SIG-M5 (cell line): ENCODE results near the gene AGO4.
A peak's percentile ranks its signal among the peaks of the same experiment; 100 is the strongest.
"Not testable (repeated sequence)": the region's sequence is repeated elsewhere in the genome, so short reads cannot be mapped to it uniquely, and the experiment has no call there.

Source experiments
- DNase-seq: peaks from one replicate; lab custom pipeline; 2025; lab: John Stamatoyannopoulos, UW

The AGO4 gene

DNA sequence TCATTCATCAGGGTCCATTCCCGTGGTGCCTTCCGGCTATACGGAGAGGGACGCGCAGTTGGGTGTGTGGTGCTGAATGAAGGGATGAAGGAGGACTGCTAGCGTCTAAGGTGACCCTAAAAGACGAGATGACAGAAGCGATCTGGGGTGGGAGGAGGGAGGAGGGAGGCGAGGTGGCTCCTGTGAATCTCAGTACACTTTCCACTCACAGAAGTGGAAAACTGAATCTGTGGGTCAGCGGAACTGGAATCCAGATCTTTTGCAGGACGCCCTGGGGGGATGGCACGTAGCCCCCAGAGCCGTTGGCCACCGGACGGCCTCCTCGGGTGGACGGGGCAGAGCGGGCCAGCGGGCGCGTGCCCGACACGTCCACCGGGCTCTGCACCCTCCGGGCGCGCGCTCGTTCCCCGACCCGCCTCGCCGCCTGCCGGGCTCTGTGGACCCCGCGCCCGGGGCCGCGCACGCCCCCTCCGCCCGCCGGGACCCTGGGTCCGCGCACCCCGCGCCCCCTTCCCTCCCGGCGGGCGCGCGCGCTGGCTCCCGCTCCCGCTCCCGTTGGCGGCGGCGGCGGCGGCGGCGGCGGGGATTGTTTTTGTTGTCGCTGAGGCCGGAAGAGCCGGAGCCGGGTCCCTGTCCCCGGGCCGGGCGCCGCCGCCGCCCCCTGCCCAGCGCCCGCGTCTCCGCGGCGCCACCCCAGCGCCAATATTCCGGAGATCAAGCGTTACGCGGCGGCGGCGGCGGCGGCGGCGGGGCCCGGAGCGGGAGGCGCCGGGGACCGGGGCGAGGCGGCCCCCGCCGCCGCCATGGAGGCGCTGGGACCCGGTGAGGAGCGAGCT lies at the start of gene AGO4:
TSS of gene AGO4 (plus strand) at position 403 of the 836 bp plus-strand sequence. CDS start at position 804, 401 bp downstream.
- DNase-seq = no peak

- DNase-seq = no peak
Measured at GRCh38 chr1:35762141-35762540, 45.7 kb upstream of the AGO4 start.

GRCh38 chr1:35763201-35763600 lies 44.6 kb upstream of the AGO4 start:
- no peak for DNase-seq

GRCh38 chr1:35764283-35764682 lies 43.5 kb upstream of the AGO4 start:
- DNase-seq = no peak

DNA sequence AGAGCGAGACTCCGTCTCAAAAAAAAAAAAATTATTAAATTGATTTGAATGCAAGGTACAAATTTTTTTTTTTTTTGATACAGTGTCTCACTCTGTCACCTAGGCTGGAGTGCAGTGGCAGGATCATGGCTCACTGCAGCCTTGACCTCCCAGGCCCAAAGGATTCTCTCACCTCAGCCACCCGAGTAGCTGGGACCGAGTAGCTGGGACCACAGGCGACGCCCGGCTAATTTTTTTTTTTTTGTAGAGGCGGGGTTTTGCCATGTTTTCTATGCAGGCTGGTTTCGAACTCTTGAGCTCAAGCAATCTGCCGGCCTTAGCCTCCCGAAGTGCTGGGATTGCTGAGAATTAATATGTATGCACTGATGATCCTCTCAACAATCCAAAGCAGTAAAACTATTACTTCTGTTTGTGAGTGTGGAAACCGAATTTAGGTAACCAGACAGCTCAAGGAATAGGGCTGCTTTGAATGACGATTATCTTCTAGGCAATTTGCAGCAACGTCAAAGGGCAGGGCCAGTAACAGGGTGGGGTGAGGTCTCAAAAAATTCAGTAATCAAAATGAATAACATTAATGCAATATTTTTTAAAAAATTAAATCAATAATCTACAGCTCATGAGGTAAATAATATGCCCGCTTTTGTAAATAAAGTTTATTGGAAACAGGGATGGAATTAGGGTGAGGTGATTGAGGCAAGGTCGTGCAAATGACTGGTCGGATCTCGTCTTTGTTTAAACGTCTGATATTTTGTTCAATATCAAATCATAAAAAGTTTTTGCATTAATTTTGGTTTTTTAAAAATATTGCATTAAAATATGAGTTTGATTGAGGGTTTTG lies 39.2 kb upstream of the AGO4 start:
- DNase-seq = no peak

DNA sequence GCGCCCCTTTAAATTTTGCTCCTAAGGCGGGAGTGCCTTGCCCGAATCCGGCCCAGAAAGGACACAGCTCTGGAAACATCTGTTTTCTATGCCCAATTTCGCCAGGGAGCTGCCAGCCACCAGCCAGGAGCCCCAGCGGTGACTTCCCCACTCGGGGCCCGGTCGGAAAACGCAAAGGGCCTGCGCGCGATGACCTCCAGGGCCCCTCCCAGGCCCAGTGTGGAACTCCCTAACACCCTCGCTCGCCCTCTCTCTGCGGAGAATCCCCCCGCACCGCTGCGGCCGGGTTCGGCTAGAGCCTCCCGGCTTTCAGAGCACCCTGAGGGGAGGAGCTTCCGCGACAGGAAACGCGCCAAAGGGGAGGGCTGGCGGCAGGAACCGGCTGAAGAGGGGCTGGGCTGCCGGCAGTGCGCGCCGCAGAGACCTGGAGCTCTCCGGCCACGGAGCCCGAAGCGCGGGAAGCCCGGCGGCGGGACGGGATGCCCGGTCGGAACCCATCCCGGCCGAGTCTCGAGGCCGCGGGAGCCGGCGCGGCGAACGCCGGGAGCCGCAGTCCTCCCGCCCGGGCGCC lies 38.5 kb upstream of the AGO4 start:
- DNase-seq = peak; percentile 22

DNA sequence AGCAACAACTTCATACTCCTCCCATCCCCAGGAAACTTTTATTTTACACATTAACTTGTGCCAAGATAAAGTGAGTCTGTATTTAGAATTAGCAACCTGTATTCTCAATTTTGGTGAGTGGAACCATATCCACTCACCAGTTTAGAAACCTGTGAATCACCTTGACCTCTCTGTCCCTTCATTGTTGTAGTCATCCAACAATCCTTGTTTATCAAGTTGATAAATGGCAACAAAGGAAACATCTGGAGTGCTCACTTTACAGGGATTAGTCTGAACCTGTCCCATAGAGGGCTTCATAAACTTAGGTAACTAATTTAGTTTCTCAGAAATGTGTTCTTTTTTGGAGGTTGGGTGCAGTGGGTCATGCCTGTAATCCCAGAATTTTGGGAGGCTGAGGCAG lies 34.1 kb upstream of the AGO4 start:
- no peak for DNase-seq

GRCh38 chr1:35776172-35776571 lies 31.6 kb upstream of the AGO4 start:
- DNase-seq = not testable (repeated sequence)

DNA sequence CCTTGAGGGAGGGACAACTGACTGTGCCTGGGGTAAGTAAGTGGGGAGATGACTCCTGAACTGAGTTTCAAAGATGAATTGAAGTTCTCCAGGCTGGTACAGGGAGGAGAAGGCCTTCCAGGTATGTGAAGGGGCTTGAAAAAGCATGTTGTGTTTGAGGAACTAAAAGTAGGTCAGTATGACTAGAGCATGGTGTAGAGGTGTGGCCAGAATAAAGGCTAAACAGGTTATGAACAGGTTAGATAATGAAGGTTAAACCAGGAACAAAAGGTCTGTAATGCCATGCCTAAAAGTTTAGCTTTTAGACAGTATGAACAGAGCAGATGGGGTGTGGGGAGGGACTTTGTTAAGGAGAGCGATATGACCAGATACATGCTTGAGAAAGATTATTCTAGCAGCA lies 30.7 kb upstream of the AGO4 start:
- no peak for DNase-seq

DNA sequence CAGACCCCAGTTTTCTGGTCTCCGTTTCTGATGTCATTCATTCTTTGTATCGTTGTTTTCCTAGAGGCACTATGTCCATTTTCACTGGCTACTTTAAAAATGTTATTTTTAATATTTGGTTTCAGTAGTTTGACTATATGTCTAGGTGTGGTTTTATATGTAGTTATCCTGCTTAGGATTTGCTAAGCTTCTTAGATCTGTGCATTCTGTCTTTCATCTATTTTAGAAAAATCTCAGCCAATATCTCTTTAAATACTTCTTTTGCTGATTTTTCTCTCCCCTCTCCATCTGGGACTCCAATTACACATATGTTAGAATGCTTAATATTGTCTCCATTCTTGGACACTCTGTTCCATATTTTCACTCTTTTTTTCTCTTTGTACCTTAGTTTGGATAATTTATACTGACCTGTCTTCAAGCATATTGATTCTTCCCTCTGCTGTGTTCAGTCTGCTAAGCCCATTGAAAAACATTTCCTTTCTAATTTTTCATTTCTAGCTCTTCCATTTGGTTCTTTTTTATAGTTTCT lies 24.7 kb upstream of the AGO4 start:
- DNase-seq = no peak

- DNase-seq = not testable (repeated sequence)
Measured at GRCh38 chr1:35784364-35784763, 23.5 kb upstream of the AGO4 start.

GRCh38 chr1:35788139-35788538 lies 19.7 kb upstream of the AGO4 start:
- no peak for DNase-seq

- no peak for DNase-seq
Measured at GRCh38 chr1:35790670-35791069, 17.1 kb upstream of the AGO4 start.

- DNase-seq = no peak
Measured at GRCh38 chr1:35795295-35795694, 12.5 kb upstream of the AGO4 start.

- no peak for DNase-seq
Measured at GRCh38 chr1:35797380-35797779, 10.4 kb upstream of the AGO4 start.

DNA sequence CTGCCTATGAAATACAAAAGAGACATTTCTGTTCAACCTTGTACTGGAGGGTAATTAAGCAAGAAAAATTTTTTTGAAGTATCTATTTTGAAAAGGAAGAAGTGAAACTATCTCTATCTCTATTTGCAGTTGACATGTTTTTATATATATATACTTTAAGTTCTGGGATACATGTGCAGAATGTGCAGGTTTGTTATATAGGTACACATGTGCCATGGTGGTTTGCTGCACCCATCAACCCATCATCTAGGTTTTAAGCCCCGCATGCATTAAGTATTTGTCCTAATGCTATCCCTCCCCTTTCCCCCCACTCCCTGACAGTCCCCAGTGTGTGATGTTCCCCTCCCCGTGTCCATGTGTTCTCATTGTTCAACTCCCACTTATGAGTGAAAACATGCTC lies 9.8 kb upstream of the AGO4 start:
- DNase-seq = not testable (repeated sequence)

- peak; percentile 76 for DNase-seq
Measured at GRCh38 chr1:35800167-35800887, 7.5 kb upstream of the AGO4 start.

DNA sequence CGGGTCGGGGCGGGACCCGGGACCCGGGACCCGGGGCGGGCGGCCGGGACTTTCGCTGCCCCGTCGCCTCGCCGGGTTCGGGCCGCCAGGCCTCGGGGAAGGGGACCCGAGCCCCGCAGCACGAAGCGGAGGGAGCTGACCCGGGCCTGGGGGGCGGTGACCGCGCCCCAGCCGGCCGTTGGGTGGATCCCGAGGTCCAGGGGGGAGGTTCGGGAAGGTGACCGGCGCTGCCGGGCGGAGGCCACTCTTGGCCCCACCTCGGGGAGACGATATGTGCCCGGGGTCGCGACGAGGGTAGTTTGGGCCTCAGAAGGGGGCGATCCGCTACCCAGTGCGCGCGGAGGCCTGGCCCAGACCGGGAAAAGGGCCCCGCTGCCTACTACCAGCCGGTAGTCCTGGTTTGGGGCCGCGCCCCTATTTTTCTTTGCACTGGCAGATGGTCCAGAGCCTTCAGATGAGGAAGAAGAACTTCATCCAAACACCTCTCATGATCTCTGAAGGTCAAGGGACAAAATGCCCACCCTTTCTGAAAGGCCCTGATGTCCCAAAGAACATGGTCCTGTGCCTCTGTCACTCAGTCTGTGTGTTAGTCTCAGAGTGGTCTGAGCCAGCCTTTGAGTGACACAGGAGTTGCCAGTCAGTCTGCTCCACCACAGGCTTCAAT lies 766 bp downstream of the AGO4 start:
- no peak for DNase-seq

DNA sequence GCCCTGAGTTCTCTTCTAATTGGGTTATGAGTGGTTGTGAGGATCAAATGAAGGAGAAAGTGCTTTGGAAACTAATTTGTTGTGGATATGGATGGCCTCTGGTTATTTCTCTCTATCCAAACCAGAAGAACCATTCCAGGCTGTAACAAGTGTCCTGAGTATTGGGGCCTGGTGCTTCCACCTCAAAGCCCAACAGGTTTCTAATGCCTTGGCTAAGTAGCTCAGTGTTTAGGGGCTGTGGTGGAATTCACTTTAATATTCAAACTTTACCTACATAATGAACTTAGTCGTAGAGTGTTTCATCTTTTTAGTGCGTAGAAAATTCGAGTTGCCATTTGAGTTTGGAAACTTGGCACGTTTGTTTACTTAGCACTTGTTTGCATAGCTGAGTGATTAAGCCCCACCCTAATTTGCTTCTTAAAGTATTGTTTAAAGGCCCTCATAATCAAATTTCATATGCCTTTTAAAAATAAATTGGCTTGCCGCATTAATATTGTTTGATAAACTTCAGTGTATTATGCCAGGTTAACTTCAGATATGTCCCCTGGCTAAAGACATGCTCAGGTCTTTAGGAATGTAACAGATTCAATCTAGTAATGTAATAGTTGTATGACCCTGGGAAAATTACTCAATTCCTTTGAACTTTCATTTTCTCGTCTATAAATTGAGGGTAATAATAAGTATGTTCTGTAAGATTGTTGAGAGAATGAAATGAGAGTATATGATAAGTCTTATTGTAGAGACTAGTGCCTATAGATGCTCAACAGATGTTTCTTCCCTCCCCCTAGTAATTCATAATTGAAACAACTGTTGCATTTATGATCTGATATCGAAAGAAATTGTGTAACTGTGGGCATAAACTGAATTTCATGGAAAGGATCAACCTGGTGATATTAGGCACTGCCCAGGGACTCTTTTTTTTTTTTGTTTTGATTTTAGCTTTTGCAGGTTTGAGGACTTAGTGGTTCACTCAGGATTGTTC lies 1.6 kb downstream of the AGO4 start:
- DNase-seq = no peak
